EH (cell line): ENCODE results near the gene NUP214.
"Not testable (repeated sequence)": the region's sequence is repeated elsewhere in the genome, so short reads cannot be mapped to it uniquely, and the experiment has no call there.

Experiments
- DNase-seq: peaks from one replicate; pipeline ENCODE4 v3.0.0-alpha.2; 2015; ENCODE audit warnings: low read depth

The NUP214 gene

GRCh38 chr9:131161585-131161984, 36.2 kb downstream of the NUP214 start:
- DNase-seq, result no peak

- DNase-seq, result no peak
Observed at GRCh38 chr9:131162886-131163285, 37.5 kb downstream of the NUP214 start.

GRCh38 chr9:131165523-131165922, 40.1 kb downstream of the NUP214 start:
- no peak for DNase-seq

DNA sequence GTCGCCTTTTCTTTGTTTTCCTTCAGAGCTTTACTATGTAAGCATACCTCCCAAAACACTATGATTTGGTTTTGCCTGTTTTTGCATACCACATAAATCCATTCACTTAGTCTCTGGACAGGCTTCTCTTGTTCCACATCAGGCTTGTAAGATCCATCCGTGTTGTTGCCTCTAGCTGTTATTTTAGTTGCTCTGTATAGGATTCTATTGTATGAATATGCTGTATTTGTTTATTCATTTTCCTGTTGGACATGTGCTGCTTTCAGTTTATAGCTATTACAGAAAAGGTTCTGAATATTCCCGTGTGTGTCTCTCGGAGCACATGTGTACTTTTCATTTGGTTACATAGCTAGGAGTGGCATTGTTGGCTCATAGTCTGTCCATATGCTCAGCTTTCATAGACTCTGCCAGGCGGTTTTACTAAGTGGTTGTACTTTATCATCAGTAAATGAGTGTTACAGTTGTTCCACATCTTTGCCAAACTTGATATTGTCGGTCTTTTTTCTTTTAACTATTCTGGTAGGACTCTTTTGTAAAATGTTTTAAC, 41.8 kb downstream of the NUP214 start:
- DNase-seq, result no peak

DNA sequence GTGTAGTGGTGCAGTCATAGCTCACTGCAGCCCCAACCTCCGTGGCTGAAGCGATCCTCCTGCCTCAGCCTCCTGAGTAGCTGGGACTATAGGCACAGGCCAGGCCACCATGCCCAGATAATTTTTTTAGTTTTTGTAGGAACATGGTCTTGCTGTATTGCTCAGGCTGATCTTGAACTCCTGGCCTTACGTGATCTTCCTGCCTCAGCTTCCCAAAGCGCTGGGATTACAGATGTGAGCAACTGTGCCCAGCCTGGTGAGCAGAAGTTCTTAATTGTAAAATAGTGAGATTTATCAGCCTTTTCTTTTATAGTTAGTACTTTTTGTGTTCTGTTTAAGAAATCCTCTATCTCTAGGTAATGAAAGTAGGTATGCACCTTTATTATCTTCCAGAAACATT, 42.5 kb downstream of the NUP214 start:
- no peak for DNase-seq

GRCh38 chr9:131169563-131170240, 44.3 kb downstream of the NUP214 start:
- no peak for DNase-seq

DNA sequence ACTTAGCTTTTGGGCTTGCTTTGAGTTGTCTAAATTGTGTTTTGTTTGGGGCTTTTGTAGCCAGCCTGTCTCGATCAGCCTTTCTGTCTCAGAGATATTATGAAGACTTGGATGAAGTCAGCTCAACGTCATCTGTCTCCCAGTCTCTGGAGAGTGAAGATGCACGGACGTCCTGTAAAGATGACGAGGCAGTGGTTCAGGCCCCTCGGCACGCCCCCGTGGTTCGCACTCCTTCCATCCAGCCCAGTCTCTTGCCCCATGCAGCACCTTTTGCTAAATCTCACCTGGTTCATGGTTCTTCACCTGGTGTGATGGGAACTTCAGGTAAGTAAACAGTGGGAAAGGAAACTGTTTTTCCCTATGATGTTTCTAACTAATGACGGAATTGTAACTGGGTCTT, 48.6 kb downstream of the NUP214 start:
- DNase-seq, result no peak

- no peak for DNase-seq
Observed at GRCh38 chr9:131174681-131175239, 49.4 kb downstream of the NUP214 start.

GRCh38 chr9:131177898-131178297, 52.5 kb downstream of the NUP214 start:
- no peak for DNase-seq

- DNase-seq, result peak; percentile 79
Observed at GRCh38 chr9:131178382-131178781, 53.0 kb downstream of the NUP214 start.

DNA sequence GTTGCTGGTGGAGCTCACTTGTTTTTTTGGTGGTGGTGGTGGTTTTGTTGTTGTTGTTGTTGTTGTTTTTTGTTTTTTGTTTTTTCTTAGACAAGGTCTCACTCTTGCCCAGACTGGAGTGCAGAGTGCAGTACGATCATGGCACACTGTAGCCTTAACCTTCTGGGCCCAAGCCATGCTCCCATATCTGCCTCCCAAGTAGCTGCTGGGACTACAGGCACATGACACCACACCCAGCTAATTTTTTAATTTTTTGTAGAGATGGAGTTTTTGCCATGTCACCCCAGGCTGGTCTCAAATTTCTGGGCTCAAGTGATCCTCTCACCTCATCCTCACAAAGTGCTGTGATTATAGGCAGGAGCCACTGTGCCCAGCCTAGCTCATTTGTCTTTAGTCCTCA, 53.5 kb downstream of the NUP214 start:
- no peak for DNase-seq

GRCh38 chr9:131179561-131180219, 54.3 kb downstream of the NUP214 start:
- DNase-seq, result peak; percentile 97

DNA sequence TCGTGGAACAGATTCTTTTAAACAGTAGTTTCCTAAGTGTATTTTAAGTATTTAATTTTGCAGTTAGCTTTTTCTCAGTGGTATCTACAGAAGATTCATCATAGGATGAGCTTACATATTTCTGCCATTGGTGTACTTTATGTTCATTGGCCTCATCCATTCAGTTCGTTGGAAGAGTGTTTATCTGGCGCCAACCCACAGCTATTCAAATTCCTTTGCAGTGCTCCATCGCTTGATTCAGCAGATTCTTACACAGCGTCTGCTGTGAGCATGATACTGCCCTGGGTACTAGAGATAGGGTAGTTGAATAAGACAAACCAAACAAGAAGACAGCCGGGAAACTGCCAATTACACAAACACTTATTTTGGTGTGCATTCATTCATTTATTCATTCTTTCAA, 55.1 kb downstream of the NUP214 start:
- DNase-seq, result peak; percentile 98

DNA sequence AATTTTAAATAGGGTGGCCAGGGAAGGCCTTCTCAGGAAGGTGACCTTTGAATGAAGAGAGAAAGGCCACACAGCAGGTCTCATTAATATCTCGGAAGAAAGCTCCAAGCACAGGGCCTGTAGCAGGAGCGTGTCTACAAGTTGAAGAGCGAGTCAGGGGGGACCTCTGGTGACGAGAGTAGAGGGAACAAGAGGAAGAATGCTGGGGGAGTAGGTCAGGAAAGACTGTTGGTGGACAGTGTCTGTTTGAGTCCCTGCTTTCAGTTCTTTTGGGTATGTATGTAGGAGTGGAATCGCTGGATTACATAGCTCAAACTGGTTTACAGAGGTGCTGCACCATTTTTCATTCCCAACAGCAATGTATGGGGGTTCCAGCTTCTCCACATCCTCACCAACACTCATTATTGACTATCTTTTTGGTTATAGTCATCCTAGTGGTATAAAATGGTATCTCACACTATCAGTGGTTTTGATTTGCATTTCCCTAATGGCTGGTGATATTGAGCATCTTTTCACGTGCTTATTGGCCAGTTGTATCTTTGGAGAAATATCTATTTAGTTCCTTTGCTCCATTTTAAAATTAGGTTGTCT, 55.8 kb downstream of the NUP214 start:
- no peak for DNase-seq

DNA sequence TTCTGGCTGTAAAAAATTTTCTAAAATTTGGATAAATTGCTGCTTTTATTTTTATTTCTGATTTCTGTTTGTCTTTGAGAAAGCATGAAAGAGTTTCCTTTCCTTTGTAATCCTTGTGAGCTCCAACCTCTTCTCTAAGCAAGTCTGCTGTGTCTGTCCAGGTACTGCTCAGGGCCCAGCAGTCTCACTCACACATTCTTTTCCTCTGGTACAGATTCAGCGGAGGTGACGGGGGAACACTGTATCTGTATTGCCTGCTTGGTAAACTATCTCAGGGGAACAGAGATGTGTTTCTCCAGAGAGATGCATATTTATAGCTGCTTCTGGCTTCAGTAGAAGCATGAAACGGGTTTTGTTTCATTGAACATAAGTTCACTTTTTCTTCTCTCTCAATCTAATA, 60.5 kb downstream of the NUP214 start:
- DNase-seq, result no peak

- DNase-seq, result no peak
Observed at GRCh38 chr9:131186622-131187021, 61.2 kb downstream of the NUP214 start.

- DNase-seq, result no peak
Observed at GRCh38 chr9:131187957-131188356, 62.6 kb downstream of the NUP214 start.

GRCh38 chr9:131188976-131189375, 63.6 kb downstream of the NUP214 start:
- no peak for DNase-seq

GRCh38 chr9:131190191-131190590, 64.8 kb downstream of the NUP214 start:
- no peak for DNase-seq

DNA sequence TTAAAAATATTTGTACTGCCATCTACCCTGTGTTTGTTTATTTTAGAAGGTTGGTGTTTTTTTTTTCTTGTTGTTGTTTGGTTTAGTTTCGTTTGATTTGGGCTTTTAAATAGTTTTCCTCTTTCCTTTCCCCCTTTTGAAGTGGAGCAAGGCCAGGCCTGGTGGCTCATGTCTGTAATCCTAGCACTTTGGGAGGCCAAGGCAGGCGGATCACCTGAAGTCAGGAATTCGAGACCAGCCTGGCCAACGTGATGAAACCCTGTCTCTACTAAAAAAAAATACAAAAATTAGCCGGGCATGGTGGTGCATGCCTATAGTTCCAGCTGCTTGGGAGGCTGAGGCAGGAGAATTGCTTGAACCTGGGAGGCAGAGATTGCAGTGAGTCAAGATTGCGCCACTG, 65.6 kb downstream of the NUP214 start:
- DNase-seq, result not testable (repeated sequence)

GRCh38 chr9:131191857-131192256, 66.5 kb downstream of the NUP214 start:
- DNase-seq, result no peak

- DNase-seq, result no peak
Observed at GRCh38 chr9:131193051-131193450, 67.7 kb downstream of the NUP214 start.

DNA sequence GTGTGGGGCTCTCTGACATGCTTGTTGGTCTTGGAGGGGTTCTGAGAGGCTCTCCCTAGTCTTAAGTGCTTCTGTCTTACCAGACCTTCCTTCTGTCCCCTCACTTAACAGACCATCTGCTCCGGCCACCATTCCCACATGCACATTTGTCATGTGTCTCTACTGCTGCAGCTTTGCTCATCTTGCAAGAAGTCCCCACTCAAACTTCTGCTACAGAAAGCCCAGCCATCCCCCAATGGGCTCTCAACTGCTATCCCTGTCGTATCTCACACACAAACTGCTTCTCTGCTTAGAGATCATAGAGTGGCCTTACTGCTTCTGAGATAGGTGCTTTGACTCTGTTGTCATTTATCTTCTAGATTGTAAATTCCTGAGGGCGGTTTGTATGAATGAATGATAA, 69.4 kb downstream of the NUP214 start:
- DNase-seq, result no peak
